GM12878 (cell line): Measurements from ENCODE around the gene FAM185A.
"Not testable (repeated sequence)": the region's sequence is repeated elsewhere in the genome, so short reads cannot be mapped to it uniquely, and the experiment has no call there.

Experiments
- BMI1 ChIP-seq: fragments of 450-650 bp; IDR thresholded peaks from 2 replicates; pipeline ENCODE4 v1.6.1; 2016; ENCODE audit warnings: mild to moderate bottlenecking, moderate library complexity, borderline replicate concordance
- CHD1 ChIP-seq: IDR thresholded peaks from 2 replicates; pipeline ENCODE4 v1.6.1; 2012; ENCODE audit warnings: low read depth, low read length, improper control_type of control experiment
- CHD2 ChIP-seq: IDR thresholded peaks from 2 replicates; pipeline ENCODE4 v1.6.1; 2011; ENCODE audit warnings: low read depth, low read length, improper control_type of control experiment, borderline replicate concordance
- CREB1 ChIP-seq: IDR thresholded peaks from 2 replicates; pipeline ENCODE4 v1.6.1; 2012; ENCODE audit warnings: low read depth, mild to moderate bottlenecking, inconsistent platforms
- EZH2 ChIP-seq: IDR thresholded peaks from 2 replicates; pipeline ENCODE4 v1.6.1; 2012; ENCODE audit warnings: low read depth, mild to moderate bottlenecking, control low read depth, inconsistent platforms, low read length, borderline replicate concordance; ENCODE audit not compliant: control insufficient read depth
- NFYB ChIP-seq: IDR thresholded peaks from 2 replicates; pipeline ENCODE4 v1.6.1; 2011; ENCODE audit warnings: low read depth, mild to moderate bottlenecking, low read length, improper control_type of control experiment, moderate library complexity; ENCODE audit not compliant: insufficient read depth
- NR2C2 ChIP-seq: IDR thresholded peaks from 2 replicates; pipeline ENCODE4 v1.6.1; 2011; ENCODE audit warnings: borderline replicate concordance, low read depth; ENCODE audit not compliant: control insufficient read depth, insufficient read length
- POLR2A ChIP-seq: IDR thresholded peaks from 2 replicates; pipeline ENCODE4 v1.6.1; 2011; ENCODE audit warnings: low read depth, mild to moderate bottlenecking, low read length
- RELA ChIP-seq: fragments of 450-650 bp; IDR thresholded peaks from 2 replicates; pipeline ENCODE4 v1.8.0; 2014; ENCODE audit warnings: borderline replicate concordance; ENCODE audit not compliant: partially characterized antibody
- YBX1 ChIP-seq: fragments of 450-650 bp; IDR thresholded peaks from 2 replicates; pipeline ENCODE4 v1.6.1; 2016; ENCODE audit warnings: antibody characterized with exemption
- ZNF274 ChIP-seq: IDR thresholded peaks from one replicate; pipeline ENCODE4 v1.8.0; 2011; ENCODE audit not compliant: insufficient read length, insufficient read depth
- TF ChIP-seq, protein P1 (sequence below), 3 experiments: IDR thresholded peaks in 2 of 3; conservative IDR thresholded peaks in 1 of 3; 2 replicates each; pipeline ENCODE4 v1.5.1; 2011; ENCODE audit warnings: low read depth in 3 of 3, low read length in 3 of 3, mild to moderate bottlenecking in 3 of 3, control low read depth in 2 of 3, moderate library complexity in 2 of 3, inconsistent platforms in 1 of 3, mixed read lengths in 1 of 3; ENCODE audit not compliant: control insufficient read depth in 2 of 3, insufficient read depth in 1 of 3; ENCODE audit errors: extremely low read depth in 1 of 3
- TF ChIP-seq, protein P2 (sequence below): IDR thresholded peaks from 2 replicates; pipeline ENCODE4 v1.6.1; 2011; ENCODE audit warnings: low read depth, mild to moderate bottlenecking, low read length, moderate library complexity, borderline replicate concordance; ENCODE audit errors: extremely low read depth

DNA sequence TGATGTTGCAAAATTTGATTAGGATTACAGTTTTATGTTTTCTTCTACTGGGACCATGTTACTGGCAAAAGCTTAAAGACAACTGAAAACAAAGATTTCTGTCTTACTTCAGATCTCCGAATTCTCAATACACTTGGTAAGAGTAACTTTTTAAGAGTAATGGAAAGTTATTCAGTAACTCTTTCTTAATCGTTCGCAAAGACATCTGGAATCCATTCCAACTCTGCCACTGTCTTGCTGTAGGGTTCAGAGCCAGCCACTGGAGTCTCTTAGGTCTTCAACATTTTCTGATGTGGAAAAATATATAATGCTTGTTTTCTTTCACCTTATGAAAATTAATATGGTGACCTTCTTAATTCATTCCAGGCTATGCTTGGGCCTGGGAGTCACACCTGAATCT, 29.9 kb downstream of the FAM185A start:
- not testable (repeated sequence) for TF ChIP-seq CHD2, NFYB, NR2C2, ZNF274, POLR2A, BMI1, EZH2, CREB1, CHD1, RELA, YBX1
- TF ChIP-seq, protein P1, sequence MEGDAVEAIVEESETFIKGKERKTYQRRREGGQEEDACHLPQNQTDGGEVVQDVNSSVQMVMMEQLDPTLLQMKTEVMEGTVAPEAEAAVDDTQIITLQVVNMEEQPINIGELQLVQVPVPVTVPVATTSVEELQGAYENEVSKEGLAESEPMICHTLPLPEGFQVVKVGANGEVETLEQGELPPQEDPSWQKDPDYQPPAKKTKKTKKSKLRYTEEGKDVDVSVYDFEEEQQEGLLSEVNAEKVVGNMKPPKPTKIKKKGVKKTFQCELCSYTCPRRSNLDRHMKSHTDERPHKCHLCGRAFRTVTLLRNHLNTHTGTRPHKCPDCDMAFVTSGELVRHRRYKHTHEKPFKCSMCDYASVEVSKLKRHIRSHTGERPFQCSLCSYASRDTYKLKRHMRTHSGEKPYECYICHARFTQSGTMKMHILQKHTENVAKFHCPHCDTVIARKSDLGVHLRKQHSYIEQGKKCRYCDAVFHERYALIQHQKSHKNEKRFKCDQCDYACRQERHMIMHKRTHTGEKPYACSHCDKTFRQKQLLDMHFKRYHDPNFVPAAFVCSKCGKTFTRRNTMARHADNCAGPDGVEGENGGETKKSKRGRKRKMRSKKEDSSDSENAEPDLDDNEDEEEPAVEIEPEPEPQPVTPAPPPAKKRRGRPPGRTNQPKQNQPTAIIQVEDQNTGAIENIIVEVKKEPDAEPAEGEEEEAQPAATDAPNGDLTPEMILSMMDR (IDR thresholded peaks at IDR 0.05 in 2 of 3, conservative IDR thresholded peaks at IDR 0.05 in 1 of 3; ENCODE audit: control insufficient read depth in 2 of 3, extremely low read depth in 1 of 3, insufficient read depth in 1 of 3, low read depth in 3 of 3, low read length in 3 of 3): not testable (repeated sequence)
- TF ChIP-seq, protein P2, sequence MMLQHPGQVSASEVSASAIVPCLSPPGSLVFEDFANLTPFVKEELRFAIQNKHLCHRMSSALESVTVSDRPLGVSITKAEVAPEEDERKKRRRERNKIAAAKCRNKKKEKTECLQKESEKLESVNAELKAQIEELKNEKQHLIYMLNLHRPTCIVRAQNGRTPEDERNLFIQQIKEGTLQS: not testable (repeated sequence)
